Prostate gland (tissue), 2 donors: ENCODE data around the gene OSBPL8. TPM values are rescaled to one million over a fixed set of nuclear protein-coding genes. Genes with fewer than 3 reads are reported as not detected.

Experiments used
- DNase-seq: peaks from one replicate; pipeline ENCODE4 v3.0.0-alpha.2; 2019; ENCODE audit warnings: low spot score
- H3K27ac ChIP-seq, 2 donors: fragments of 200-600 bp; sonication (generic); 2 replicates each; pipeline ENCODE4 v1.5.1; 2017 to 2019
- H3K27me3 ChIP-seq: fragments of 200-600 bp; sonication (generic); replicated peaks from 2 replicates; pipeline ENCODE4 v1.5.1; 2019; ENCODE audit not compliant: insufficient read depth
- H3K36me3 ChIP-seq, 2 donors: fragments of 200-600 bp; sonication (generic); 1 replicate in 1 of 2; 2 replicates in 1 of 2; pipeline versions ENCODE4 v1.5.1 to v1.8.1; 2017 to 2019
- H3K4me1 ChIP-seq: fragments of 200-600 bp; sonication (generic); replicated peaks from 2 replicates; pipeline ENCODE4 v1.5.1; 2019
- H3K4me3 ChIP-seq, 2 donors: fragments of 200-600 bp; sonication (generic); 2 replicates each; pipeline ENCODE4 v1.5.1; 2017 to 2019
- H3K9me3 ChIP-seq: fragments of 200-600 bp; sonication (generic); 2 replicates; pipeline ENCODE4 v1.5.1; 2017
- CTCF ChIP-seq, 4 experiments: fragments of 200-600 bp in 2 of 4; fragments of 450-650 bp in 2 of 4; sonication (generic) in 2 of 4; IDR thresholded peaks; 1 replicate in 3 of 4; 2 replicates in 1 of 4; pipeline ENCODE4 v1.5.1; 2016 to 2019; ENCODE audit warnings: antibody characterized with exemption in 4 of 4, mild to moderate bottlenecking in 2 of 4, moderate library complexity in 2 of 4
- POLR2A ChIP-seq: fragments of 450-650 bp; IDR thresholded peaks from one replicate; pipeline ENCODE4 v1.6.1; 2016; ENCODE audit warnings: antibody characterized with exemption, mild to moderate bottlenecking
- POLR2AphosphoS5 ChIP-seq: sonication (generic); formaldehyde crosslinking; IDR thresholded peaks from one replicate; pipeline ENCODE4 v1.6.1; 2017; ENCODE audit warnings: antibody characterized with exemption
- WGBS: methylation state at CpG from one replicate; pipeline ENCODE4 v1.1.5; 2018; 5-methylcytosine and 5-hydroxymethylcytosine counted together
- intact Hi-C: fragments of 100-400 bp; cut with DNase I; formaldehyde crosslinking; loops from one replicate; pipeline ENCODE4 v1.14.2; 2022
- total RNA-seq, 2 donors: library from RNA; depleted of rRNA; stranded (reverse); fragments of >200 nt; gene quantifications; one replicate each; pipeline ENCODE4 v1.1.0, GENCODE V29; 2016

OSBPL8 gene
- total RNA-seq, 2 donors from 2014 or later: 50.6 to 54.2 TPM

- no peaks in the 10 kb centered on the region for H3K4me1 ChIP-seq
These were observed 4.3 kb downstream of the OSBPL8 start for GRCh38 chr12:76555231-76555767.

GRCh38 chr12:76554405-76555230 is 5.0 kb downstream of the OSBPL8 start:
- Histone ChIP-seq H3K27ac (no peak overlapping the region), H3K9me3 (no peaks in the 10 kb centered on the region), H3K4me1 (no peaks in the 10 kb centered on the region), H3K4me3 (no peak overlapping the region), H3K27me3 (no peaks in the 10 kb centered on the region), H3K36me3 (no peaks in the 10 kb centered on the region)
- intact Hi-C loops: loop anchor here (10.0 kb wide), 1 partner anchor 520 kb away; the partner anchor contains the start of gene PHLDA1
- 82% methylated on average over 2 of the region's 2 CpGs for WGBS
- DNase-seq: no peak
- no peak for TF ChIP-seq POLR2AphosphoS5
- no peak for TF ChIP-seq CTCF (IDR thresholded peaks at IDR 0.05)
- TF ChIP-seq POLR2A: no peak

More at GRCh38 chr12:76555231-76555767, 4.3 kb downstream of the OSBPL8 start:
- Histone ChIP-seq H3K27ac (no peak overlapping the region), H3K36me3 (no peaks in the 10 kb centered on the region), H3K9me3 (no peaks in the 10 kb centered on the region), H3K4me3 (no peak overlapping the region), H3K27me3 (no peaks in the 10 kb centered on the region)
- no peak for DNase-seq
- 76% methylated on average over 7 of the region's 7 CpGs for WGBS
- intact Hi-C loops: loop anchor here (10.0 kb wide), 1 partner anchor 520 kb away; the partner anchor contains the start of gene PHLDA1
- TF ChIP-seq POLR2A: no peak
- TF ChIP-seq CTCF (IDR thresholded peaks at IDR 0.05): no peak

GRCh38 chr12:76552343-76552938 is 7.1 kb downstream of the OSBPL8 start:
- no peak for TF ChIP-seq POLR2AphosphoS5
- no peak for TF ChIP-seq POLR2A
- no peak for TF ChIP-seq CTCF (IDR thresholded peaks at IDR 0.05)
- Histone ChIP-seq H3K9me3 (no peaks in the 10 kb centered on the region), H3K4me3 (no peak overlapping the region), H3K27ac (no peak overlapping the region), H3K27me3 (no peaks in the 10 kb centered on the region), H3K4me1 (no peaks in the 10 kb centered on the region), H3K36me3 (no peaks in the 10 kb centered on the region)
- DNase-seq: no peak
- WGBS: 96% methylated on average over 3 of the region's 3 CpGs
- intact Hi-C loops: loop anchor here (10.0 kb wide), 1 partner anchor 518 kb away; the partner anchor contains the start of gene PHLDA1

GRCh38 chr12:76551482-76551888 is 8.1 kb downstream of the OSBPL8 start:
- H3K27me3 ChIP-seq: no peaks in the 10 kb centered on the region
- no peak overlapping the region for H3K27ac ChIP-seq
- 91% methylated on average over 5 of the region's 5 CpGs for WGBS
- TF ChIP-seq POLR2A: no peak
- no peak for TF ChIP-seq CTCF (IDR thresholded peaks at IDR 0.05)
- no peak for TF ChIP-seq POLR2AphosphoS5
- DNase-seq: no peak
- no peaks in the 10 kb centered on the region for H3K9me3 ChIP-seq
- no peak overlapping the region for H3K4me3 ChIP-seq
- H3K36me3 ChIP-seq: no peaks in the 10 kb centered on the region
- no peaks in the 10 kb centered on the region for H3K4me1 ChIP-seq
- intact Hi-C loops: loop anchor here (10.0 kb wide), 1 partner anchor 517 kb away; the partner anchor contains the start of gene PHLDA1
